GM13977 (cell line): ENCODE data around the gene PNPLA1.
"Not testable (repeated sequence)": the region's sequence is repeated elsewhere in the genome, so short reads cannot be mapped to it uniquely, and the experiment has no call there.

Source experiments
- DNase-seq: peaks from one replicate; pipeline ENCODE4 v3.0.0; 2012; ENCODE audit warnings: low spot score
- CTCF ChIP-seq: IDR thresholded peaks from 2 replicates; pipeline ENCODE4 v1.5.1; 2012; ENCODE audit warnings: mild to moderate bottlenecking, control low read depth; ENCODE audit not compliant: insufficient read depth; ENCODE audit errors: extremely low read depth, missing control alignments
- in situ Hi-C: fragments of 300-500 bp; cut with MboI; formaldehyde crosslinking; loops from one replicate; pipeline ENCODE4 v1.12.0; 2022; ENCODE audit warnings: low sequenced_read_pairs, low pct_unique_long_range_greater_than_20kb, mixed read lengths, inconsistent platforms; ENCODE audit not compliant: unreplicated experiment

PNPLA1 gene

GRCh38 chr6:36334832-36335459 is 65.1 kb downstream of the PNPLA1 start:
- no peak for TF ChIP-seq CTCF
- in situ Hi-C loops: no loop called here

GRCh38 chr6:36335465-36336207 is 65.8 kb downstream of the PNPLA1 start:
- in situ Hi-C loops: no loop called here
- DNase-seq: no peak
- TF ChIP-seq CTCF: no peak

More at GRCh38 chr6:36334832-36335459, 65.1 kb downstream of the PNPLA1 start:
- DNase-seq: no peak

GRCh38 chr6:36336208-36336710 is 66.4 kb downstream of the PNPLA1 start:
- in situ Hi-C loops: no loop called here
- no peak for TF ChIP-seq CTCF
- DNase-seq: no peak

GRCh38 chr6:36336779-36337241 is 67.0 kb downstream of the PNPLA1 start, which contains the start of gene BNIP5:
Gene BNIP5 (minus strand): TSS chr6:36336888. CDS start chr6:36330690, 6,198 bp downstream.
- no peak for TF ChIP-seq CTCF
- in situ Hi-C loops: no loop called here
- peak; percentile 45 for DNase-seq

- in situ Hi-C loops: no loop called here
- no peak for TF ChIP-seq CTCF
- no peak for DNase-seq
Measured at GRCh38 chr6:36337814-36338213, 68.0 kb downstream of the PNPLA1 start.

- in situ Hi-C loops, DNase-seq: not testable (repeated sequence)
Measured at GRCh38 chr6:36338223-36338622, 68.4 kb downstream of the PNPLA1 start.

GRCh38 chr6:36339146-36339545 is 69.3 kb downstream of the PNPLA1 start:
- in situ Hi-C loops: no loop called here
- no peak for DNase-seq
- TF ChIP-seq CTCF: no peak
